HFFc6 (cell line): ENCODE results near the gene ZNF148. TPM values are rescaled to one million over a fixed set of nuclear protein-coding genes. Genes with fewer than 3 reads are reported as not detected.

Experiments used
- DNase-seq: peaks from one replicate; pipeline ENCODE4 v3.0.0-alpha.2; 2018
- H3K27ac Mint-ChIP-seq: 2 replicates; pipeline ENCODE4 v1.8.0; 2020; ENCODE audit warnings: mild to moderate bottlenecking, mixed read lengths
- H3K27me3 Mint-ChIP-seq: 2 replicates; pipeline ENCODE4 v1.8.0; 2021; ENCODE audit warnings: mild to moderate bottlenecking, moderate library complexity, mixed read lengths; ENCODE audit not compliant: insufficient read depth
- H3K36me3 Mint-ChIP-seq: 2 replicates; pipeline ENCODE4 v1.8.0; 2021; ENCODE audit warnings: low read depth, mixed read lengths
- H3K4me1 Mint-ChIP-seq: 2 replicates; pipeline ENCODE4 v1.8.0; 2020; ENCODE audit warnings: low read depth, mixed read lengths
- H3K4me3 Mint-ChIP-seq: 2 replicates; pipeline ENCODE4 v1.8.0; 2020; ENCODE audit warnings: mild to moderate bottlenecking, moderate library complexity, mixed read lengths
- H3K9me3 Mint-ChIP-seq: 2 replicates; pipeline ENCODE4 v1.8.0; 2020; ENCODE audit warnings: mild to moderate bottlenecking, mixed read lengths
- CTCF ChIP-seq: fragments of 200-600 bp; sonication (generic); IDR thresholded peaks from 2 replicates; pipeline ENCODE4 v1.5.0; 2021; ENCODE audit warnings: antibody characterized with exemption, mild to moderate bottlenecking
- total RNA-seq, 6 experiments: library from RNA; stranded (reverse); fragmentation: NEBNext Ultra II Directional; extraction: Animal tissue kit (Norgen Biotek cat#: 25700); gene quantifications; 2 replicates in 1 of 6; 3 replicates in 5 of 6; pipeline ENCODE4 v1.2.3, GENCODE V29; 2021

The ZNF148 gene
- total RNA-seq, 6 experiments from 2014 or later = 41.4 to 51.4 (median 47.5) TPM

- Mint-ChIP-seq H3K9me3 (peaks cover 8% of the 10 kb centered on the region), H3K36me3 (peaks cover 47% of the 10 kb centered on the region), H3K4me3 (no peak overlapping the region), H3K4me1 (peaks cover 35% of the 10 kb centered on the region), H3K27me3 (no peaks in the 10 kb centered on the region; the same call in none of the 2 replicates), H3K27ac (no peak overlapping the region)
- TF ChIP-seq CTCF = no peak
- DNase-seq = no peak
Measured at GRCh38 chr3:125316246-125316645, 58.9 kb downstream of the ZNF148 start.

GRCh38 chr3:125313060-125313635 is 62.0 kb downstream of the ZNF148 start:
- Mint-ChIP-seq H3K36me3 (peaks cover 75% of the 10 kb centered on the region), H3K9me3 (peaks cover 25% of the 10 kb centered on the region), H3K27ac (peak overlapping the region; percentile 61), H3K4me1 (peaks cover 35% of the 10 kb centered on the region), H3K27me3 (no peaks in the 10 kb centered on the region; the same call in 1 of the 2 replicates), H3K4me3 (no peak overlapping the region)
- peak; percentile 40 for DNase-seq
- no peak for TF ChIP-seq CTCF

- H3K27me3 Mint-ChIP-seq = peaks cover 2% of the 10 kb centered on the region; the same call in 1 of the 2 replicates
- peak overlapping the region; percentile 18; the same call in 1 of the 2 replicates for H3K27ac Mint-ChIP-seq
- no peak for TF ChIP-seq CTCF
- DNase-seq = no peak
- H3K4me3 Mint-ChIP-seq = peak overlapping the region; percentile 62
- H3K9me3 Mint-ChIP-seq = peaks cover 25% of the 10 kb centered on the region
- peaks cover 35% of the 10 kb centered on the region for H3K4me1 Mint-ChIP-seq
- H3K36me3 Mint-ChIP-seq = peaks cover 75% of the 10 kb centered on the region
Measured at GRCh38 chr3:125310623-125311081, 64.5 kb downstream of the ZNF148 start.

- Mint-ChIP-seq H3K4me3 (peak overlapping the region; percentile 14; the same call in 1 of the 2 replicates), H3K27ac (no peak overlapping the region), H3K36me3 (peaks cover 73% of the 10 kb centered on the region), H3K27me3 (peaks cover 2% of the 10 kb centered on the region; the same call in 1 of the 2 replicates), H3K4me1 (peaks cover 39% of the 10 kb centered on the region), H3K9me3 (peaks cover 25% of the 10 kb centered on the region)
- no peak for TF ChIP-seq CTCF
- no peak for DNase-seq
Measured at GRCh38 chr3:125309476-125309875, 65.6 kb downstream of the ZNF148 start.

- no peak for DNase-seq
- Mint-ChIP-seq H3K4me3 (no peak overlapping the region), H3K4me1 (peaks cover 49% of the 10 kb centered on the region), H3K9me3 (peaks cover 17% of the 10 kb centered on the region), H3K27ac (no peak overlapping the region), H3K36me3 (peaks cover 65% of the 10 kb centered on the region), H3K27me3 (0 out of 2 replicates have a peak, but pooled peaks cover 2% of the 10 kb centered on the region)
- no peak for TF ChIP-seq CTCF
Measured at GRCh38 chr3:125306620-125307019, 68.5 kb downstream of the ZNF148 start.
